NCI-H1417 (cell line): ENCODE measurements around the gene CDC42.

Experiments used
- DNase-seq, 3 experiments: peaks; one replicate each; lab custom pipeline; 2025; lab: John Stamatoyannopoulos, UW

CDC42 gene

DNA sequence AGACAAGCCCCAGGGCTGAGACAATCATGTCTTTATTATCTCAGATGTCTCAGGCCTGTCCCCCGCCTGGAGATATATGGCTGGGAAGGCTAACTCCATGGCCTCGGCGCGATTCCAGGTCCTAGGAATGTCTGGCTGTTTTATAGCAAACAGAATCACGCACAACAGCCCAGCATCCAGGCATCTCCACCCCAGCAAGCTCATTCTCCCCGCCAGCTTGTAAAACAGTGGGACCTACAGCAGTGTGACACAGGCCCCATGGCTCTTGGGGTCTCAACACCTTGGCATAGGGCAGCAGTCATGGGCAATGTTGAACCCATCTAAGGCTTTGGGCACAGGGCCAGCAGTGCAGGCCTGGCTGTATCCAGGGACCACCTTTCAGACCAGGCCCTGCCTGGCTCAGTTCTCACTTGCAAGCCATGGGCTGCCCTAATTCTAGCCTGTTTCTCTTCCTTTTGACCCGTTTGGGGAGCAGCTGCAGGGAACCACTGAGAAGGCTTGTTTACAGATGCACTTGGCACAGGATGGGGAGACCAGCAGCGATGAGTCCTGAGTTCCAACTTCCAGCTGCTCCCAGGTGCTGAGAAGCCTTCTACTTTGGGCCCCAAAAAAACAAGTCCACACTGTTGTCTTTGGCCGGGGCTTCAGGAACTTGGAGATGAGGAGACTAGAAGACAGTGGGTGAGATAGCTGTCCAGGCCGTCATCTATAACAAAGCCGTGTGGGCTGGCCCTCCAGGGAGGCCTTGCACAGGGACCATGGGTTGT lies 56.0 kb downstream of the CDC42 start:
- no peak for DNase-seq

DNA sequence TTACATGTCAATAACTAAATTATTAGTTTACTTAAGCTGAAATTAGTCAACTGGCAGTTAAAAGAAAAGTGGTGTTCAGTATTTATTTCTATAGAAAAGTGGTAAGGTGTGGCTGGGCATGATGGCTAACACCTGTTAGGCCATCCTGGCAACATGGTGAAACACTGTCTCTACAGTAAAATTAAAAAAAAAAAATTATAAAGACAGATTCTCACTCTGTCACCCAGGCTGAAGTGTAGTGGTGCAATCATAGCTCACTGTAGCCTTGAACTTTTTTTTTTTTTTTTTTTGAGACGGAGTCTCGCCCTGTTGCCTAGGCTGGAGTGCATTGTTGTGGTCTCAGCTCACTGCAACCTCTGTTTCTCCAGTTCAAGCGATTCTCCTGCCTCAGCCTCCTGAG lies 57.5 kb downstream of the CDC42 start:
- peak in 1 of 3 experiments; percentile 44 for DNase-seq

GRCh38 chr1:22111115-22111514 lies 58.6 kb downstream of the CDC42 start:
- no peak for DNase-seq

DNA sequence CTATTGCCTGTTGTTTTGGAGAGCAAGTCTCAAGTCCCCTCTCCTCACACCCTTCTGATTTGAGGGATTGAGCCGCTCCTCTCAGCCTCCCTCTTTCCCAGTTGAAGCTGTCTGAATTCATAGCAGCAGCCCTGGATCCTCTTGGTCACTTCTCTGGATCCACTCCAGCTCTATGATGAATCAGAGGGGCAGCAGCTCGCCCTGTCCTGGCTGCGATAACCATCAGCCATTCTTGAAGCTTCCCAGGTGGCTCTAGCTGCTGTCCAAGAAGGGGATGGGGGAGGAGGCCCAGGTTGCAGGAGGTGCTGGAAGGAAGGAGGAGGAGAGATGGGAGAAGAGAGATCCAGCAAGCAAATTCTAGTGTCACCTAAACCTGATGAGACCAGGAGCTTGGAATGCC lies 59.1 kb downstream of the CDC42 start:
- DNase-seq, result no peak

GRCh38 chr1:22112554-22112953 lies 60.0 kb downstream of the CDC42 start:
- DNase-seq, result no peak

DNA sequence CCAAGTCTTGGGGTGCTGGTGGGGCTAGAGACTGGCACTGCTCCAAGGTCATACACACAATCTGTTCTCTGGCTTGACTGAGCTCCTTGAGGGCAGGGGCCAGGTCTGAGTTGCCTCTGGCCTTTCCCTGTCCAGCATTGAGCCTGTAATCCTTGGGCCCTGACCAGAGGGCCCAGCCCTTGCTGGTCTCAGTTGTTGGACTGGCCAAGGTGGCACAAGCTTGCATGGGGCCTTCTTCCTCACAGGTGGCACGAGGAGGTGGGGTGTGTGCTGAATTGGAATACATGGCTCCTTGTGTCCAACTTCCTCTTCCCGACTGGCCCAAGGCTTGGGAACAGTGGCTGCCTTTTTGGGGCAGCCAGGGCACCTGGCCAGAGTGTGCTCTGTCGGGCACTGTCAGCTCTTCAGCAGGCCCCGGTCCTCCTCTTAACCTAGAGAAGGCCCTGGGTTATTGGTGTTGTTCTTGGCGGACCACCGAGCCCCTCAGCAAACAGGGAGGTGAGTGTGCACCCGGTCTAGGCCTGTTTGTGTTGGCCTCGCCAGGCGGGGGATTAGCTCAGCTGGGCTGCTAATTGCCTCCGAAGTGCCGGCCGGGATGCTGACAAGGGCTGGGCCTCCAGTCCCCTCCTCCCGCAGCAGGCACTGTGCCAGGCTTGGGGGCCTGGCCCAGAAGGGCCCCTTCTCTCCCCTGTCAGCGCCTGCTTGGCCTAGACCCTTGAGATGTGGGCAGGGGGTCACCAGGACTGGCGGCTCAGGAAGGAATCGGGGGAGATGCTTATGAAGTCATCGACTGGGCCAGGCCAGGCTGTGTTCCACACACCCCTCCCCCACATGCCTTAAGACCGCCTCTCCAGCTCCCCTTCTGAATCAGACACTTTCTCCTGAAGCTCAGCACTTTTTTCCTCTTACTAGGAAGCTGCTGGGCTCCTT lies 61.8 kb downstream of the CDC42 start:
- DNase-seq, result peak in 1 of 3 experiments; percentile 37

- DNase-seq, result no peak
Observed at GRCh38 chr1:22115286-22115685, 62.8 kb downstream of the CDC42 start.

- no peak for DNase-seq
Observed at GRCh38 chr1:22117238-22117637, 64.7 kb downstream of the CDC42 start.

DNA sequence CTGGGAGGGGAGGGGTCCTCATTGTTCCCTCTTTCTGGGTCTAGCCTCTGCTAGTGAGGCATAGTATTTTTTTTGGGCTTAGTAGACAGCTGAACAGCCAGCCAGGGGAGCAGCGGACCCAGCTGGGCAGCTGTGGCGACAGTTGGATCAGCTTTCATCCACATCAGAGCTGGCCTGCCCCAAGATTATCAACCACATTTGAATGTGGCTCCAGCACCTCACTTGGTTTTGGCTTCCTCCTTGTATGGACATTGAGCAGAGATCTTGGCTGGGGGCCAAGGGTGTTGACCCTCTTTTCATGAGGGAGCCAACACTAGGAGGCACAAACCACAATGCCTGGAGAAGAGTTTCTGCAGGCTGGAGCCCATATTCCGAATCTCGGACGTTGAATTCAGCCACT lies 65.3 kb downstream of the CDC42 start:
- DNase-seq, result no peak

DNA sequence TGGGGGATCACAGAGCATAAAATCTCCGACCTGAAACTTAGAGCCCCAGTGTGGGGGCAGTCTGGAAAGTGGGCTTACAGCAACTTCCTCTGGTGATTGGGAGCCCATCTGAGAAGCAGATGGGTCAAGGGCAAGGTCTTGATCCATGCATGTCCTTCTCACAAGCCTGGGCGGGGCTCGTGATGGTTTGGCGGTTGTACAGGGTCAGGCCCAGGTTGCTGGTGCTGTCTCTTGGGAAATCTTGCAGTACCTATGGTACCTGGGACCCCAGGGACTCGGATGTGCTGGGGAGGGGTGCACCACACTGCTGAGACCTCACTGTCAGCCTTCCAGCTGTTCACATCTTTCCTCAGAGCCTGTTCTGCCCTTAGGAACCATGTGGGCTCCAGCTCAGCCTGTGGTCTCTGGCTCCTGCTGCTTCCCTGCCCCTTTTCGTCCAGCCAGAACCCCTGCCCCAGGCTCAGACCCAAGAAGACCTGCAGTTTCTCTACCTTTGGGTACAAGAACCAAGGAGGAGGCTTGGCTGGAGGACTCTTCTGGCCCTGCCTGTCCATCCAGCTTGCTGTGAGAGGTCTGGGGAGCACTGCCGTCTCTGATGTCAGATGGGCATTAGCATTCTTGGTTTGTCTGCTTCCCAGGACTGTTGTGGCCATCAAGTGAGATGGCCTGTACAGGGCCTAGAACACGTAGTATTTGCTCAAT lies 65.9 kb downstream of the CDC42 start:
- DNase-seq, result no peak

GRCh38 chr1:22119626-22120468 lies 67.3 kb downstream of the CDC42 start:
- no peak for DNase-seq

DNA sequence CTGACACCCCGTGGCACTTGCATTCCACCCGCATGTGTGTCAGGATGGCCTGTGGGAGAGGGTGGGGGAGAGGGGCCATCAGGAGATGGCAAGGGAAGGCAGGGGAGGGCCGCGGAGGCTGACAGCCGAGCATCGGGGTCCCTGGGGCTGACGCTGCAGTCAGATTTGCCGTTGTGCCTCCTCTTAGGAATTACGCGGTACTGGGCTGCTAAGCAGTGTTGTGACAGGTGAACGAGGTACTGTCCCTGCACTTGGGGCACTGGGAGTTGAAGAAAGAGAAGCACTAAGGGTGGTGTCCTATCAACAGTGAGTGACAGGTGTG lies 67.9 kb downstream of the CDC42 start:
- DNase-seq, result no peak

GRCh38 chr1:22121421-22121911 lies 69.0 kb downstream of the CDC42 start:
- DNase-seq, result peak in 2 of 3 experiments; percentile 86 to 94

GRCh38 chr1:22122273-22123070 lies 70.0 kb downstream of the CDC42 start:
- DNase-seq, result no peak

- DNase-seq, result no peak
Observed at GRCh38 chr1:22123071-22123390, 70.5 kb downstream of the CDC42 start.

GRCh38 chr1:22123901-22124404 lies 71.4 kb downstream of the CDC42 start:
- DNase-seq, result no peak

GRCh38 chr1:22124592-22125229 lies 72.2 kb downstream of the CDC42 start:
- no peak for DNase-seq

- DNase-seq, result no peak
Observed at GRCh38 chr1:22126531-22126930, 74.0 kb downstream of the CDC42 start.

- DNase-seq, result no peak
Observed at GRCh38 chr1:22127248-22127647, 74.7 kb downstream of the CDC42 start.

GRCh38 chr1:22127731-22128130 lies 75.2 kb downstream of the CDC42 start:
- DNase-seq, result no peak
